ENCODE measurements around the gene SARM1.

- no peak for TF ChIP-seq CTCF (IDR thresholded peaks at IDR 0.05; ENCODE audit: control extremely low read depth in 1 of 3, insufficient read depth in 1 of 3, low read depth in 1 of 3, low read length in 3 of 3)
- TF ChIP-seq FOSL1 (IDR thresholded peaks at IDR 0.05; ENCODE audit: insufficient read depth, low read depth, low read length) = no peak
- TF ChIP-seq EP300 (IDR thresholded peaks at IDR 0.05; ENCODE audit: borderline replicate concordance in 1 of 2, low read depth in 2 of 2, low read length in 2 of 2) = no peak
- TF ChIP-seq POLR2A (IDR thresholded peaks at IDR 0.05; ENCODE audit: control extremely low read depth in 1 of 2, low read depth in 2 of 2, low read length in 2 of 2) = peak; percentile 51 to 87
Measured at GRCh38 chr17:28335959-28336871, 35.3 kb upstream of the SARM1 start.

Measured in H1 (cell line).